SK-N-SH (cell line): ENCODE data around the gene GOLGA8B. TPM values are rescaled to one million over a fixed set of nuclear protein-coding genes. Genes with fewer than 3 reads are reported as not detected.

Source experiments
- CTCF ChIA-PET: fragments of 300-600, 350-600 bp; formaldehyde crosslinking; extraction: SDS; loops from one replicate; lab custom pipeline; 2021; lab: Yijun Ruan, JAX
- POLR2A ChIA-PET: fragments of 350-600 bp; sonication (Branson Sonifier 250); formaldehyde crosslinking; extraction: SDS; loops from one replicate; lab custom pipeline; 2020; ENCODE audit warnings: antibody characterized with exemption, inconsistent platforms; lab: Yijun Ruan, JAX
- DNase-seq: peaks from one replicate; pipeline ENCODE4 v3.0.0; 2012
- H2AFZ ChIP-seq: fragments of 200-600 bp; sonication (generic); 2 replicates; pipeline ENCODE4 v1.8.1; 2016; ENCODE audit warnings: antibody characterized with exemption, mild to moderate bottlenecking, low read depth
- H3F3A ChIP-seq: fragments of 200-600 bp; sonication (generic); replicated peaks from 2 replicates; pipeline ENCODE3; 2016; ENCODE audit warnings: antibody characterized with exemption, mild to moderate bottlenecking; ENCODE audit not compliant: insufficient read depth
- H3K27ac ChIP-seq, 2 experiments: fragments of 200-500 bp in 1 of 2; fragments of 200-600 bp in 1 of 2; sonication (Bioruptor generic) in 1 of 2; sonication (generic), shearing (Covaris generic) in 1 of 2; 2 replicates each; pipeline versions ENCODE4 v1.5.1 to v1.6.1; 2014 to 2016; ENCODE audit warnings: low read depth in 2 of 2, inconsistent platforms in 1 of 2, low read length in 1 of 2, mild to moderate bottlenecking in 1 of 2, mixed read lengths in 1 of 2
- H3K27me3 ChIP-seq: fragments of 200-600 bp; sonication (generic), shearing (Covaris generic); 2 replicates; pipeline ENCODE4 v1.6.1; 2016; ENCODE audit warnings: mixed run types; ENCODE audit not compliant: insufficient read depth
- H3K36me3 ChIP-seq, 2 experiments: fragments of 200-500 bp in 1 of 2; fragments of 200-600 bp in 1 of 2; sonication (Bioruptor generic) in 1 of 2; sonication (generic) in 1 of 2; replicated peaks in 1 of 2; 2 replicates each; pipeline versions ENCODE3 to v1.5.1; 2014 to 2016; ENCODE audit warnings: low read length in 1 of 2, mild to moderate bottlenecking in 1 of 2; ENCODE audit not compliant: insufficient read depth in 2 of 2, control insufficient read depth in 1 of 2
- H3K4me1 ChIP-seq, 2 experiments: fragments of 200-500 bp in 1 of 2; fragments of 200-600 bp in 1 of 2; sonication (Bioruptor generic) in 1 of 2; sonication (generic), shearing (Covaris generic) in 1 of 2; 2 replicates each; pipeline versions ENCODE4 v1.5.1 to v1.6.1; 2014 to 2016; ENCODE audit warnings: low read depth in 1 of 2, low read length in 1 of 2, mixed run types in 1 of 2; ENCODE audit not compliant: insufficient read depth in 2 of 2, control insufficient read depth in 1 of 2
- H3K4me2 ChIP-seq: fragments of 200-600 bp; sonication (generic), shearing (Covaris generic); 2 replicates; pipeline ENCODE4 v1.6.1; 2017; ENCODE audit warnings: mixed run types
- H3K4me3 ChIP-seq, 2 experiments: fragments of 200-500 bp in 1 of 2; fragments of 200-600 bp in 1 of 2; sonication (Bioruptor generic) in 1 of 2; sonication (generic), shearing (Covaris generic) in 1 of 2; 2 replicates each; pipeline versions ENCODE4 v1.5.1 to v1.8.1; 2014 to 2016; ENCODE audit warnings: low read depth in 2 of 2, inconsistent platforms in 1 of 2, low read length in 1 of 2, mild to moderate bottlenecking in 1 of 2, mixed read lengths in 1 of 2, moderate library complexity in 1 of 2
- H3K79me2 ChIP-seq: fragments of 200-600 bp; sonication (generic); 2 replicates; pipeline ENCODE4 v1.8.1; 2017; ENCODE audit warnings: mild to moderate bottlenecking; ENCODE audit not compliant: insufficient read depth
- H3K9ac ChIP-seq: fragments of 200-600 bp; sonication (generic); 2 replicates; pipeline ENCODE4 v1.6.1; 2017; ENCODE audit warnings: mixed run types
- H3K9me2 ChIP-seq: fragments of 200-600 bp; sonication (generic); 2 replicates; pipeline ENCODE4 v1.6.1; 2017; ENCODE audit warnings: mixed run types
- H3K9me3 ChIP-seq: fragments of 200-600 bp; sonication (generic); 2 replicates; pipeline ENCODE4 v1.6.1; 2017; ENCODE audit warnings: mixed run types, mild to moderate bottlenecking, moderate library complexity
- H4K20me1 ChIP-seq: fragments of 200-600 bp; sonication (generic); 2 replicates; pipeline ENCODE4 v1.6.1; 2017; ENCODE audit warnings: mild to moderate bottlenecking, mixed run types; ENCODE audit not compliant: insufficient read depth
- CHD2 ChIP-seq: fragments of 150-350 bp; IDR thresholded peaks from 2 replicates; pipeline ENCODE4 v1.6.1; 2018; ENCODE audit warnings: low read length; ENCODE audit not compliant: partially characterized antibody
- ELF1 ChIP-seq: IDR thresholded peaks from 2 replicates; pipeline ENCODE4 v1.4.0; 2012
- EP300 ChIP-seq, 2 experiments: IDR thresholded peaks; 2 replicates each; pipeline versions ENCODE4 v1.4.0 to v1.6.1; 2012; ENCODE audit warnings: borderline replicate concordance in 1 of 2, low read depth in 1 of 2, low read length in 1 of 2
- FOXJ3 ChIP-seq: sonication (generic); formaldehyde crosslinking; IDR thresholded peaks from 2 replicates; pipeline ENCODE4 v1.5.1; 2020; ENCODE audit warnings: mild to moderate bottlenecking, missing genetic modification reagents
- FOXM1 ChIP-seq: IDR thresholded peaks from 2 replicates; pipeline ENCODE4 v1.4.0; 2012; ENCODE audit warnings: low read depth, mild to moderate bottlenecking
- GABPA ChIP-seq: IDR thresholded peaks from 2 replicates; pipeline ENCODE4 v1.4.0; 2012; ENCODE audit warnings: low read depth, mild to moderate bottlenecking
- GATA2 ChIP-seq: sonication (generic); formaldehyde crosslinking; IDR thresholded peaks from 2 replicates; pipeline ENCODE4 v1.5.0; 2020; ENCODE audit warnings: mild to moderate bottlenecking, missing genetic modification reagents
- POLR2AphosphoS5 ChIP-seq: IDR thresholded peaks from 2 replicates; pipeline ENCODE4 v1.6.1; 2012; ENCODE audit warnings: low read depth, low read length
- RAD21 ChIP-seq: IDR thresholded peaks from 2 replicates; pipeline ENCODE4 v1.6.1; 2012; ENCODE audit warnings: mild to moderate bottlenecking, low read length
- RCOR1 ChIP-seq: fragments of 150-350 bp; IDR thresholded peaks from 2 replicates; pipeline ENCODE4 v1.6.1; 2017; ENCODE audit warnings: antibody characterized with exemption, low read length
- RFX5 ChIP-seq: IDR thresholded peaks from 2 replicates; pipeline ENCODE4 v1.6.1; 2012; ENCODE audit warnings: mild to moderate bottlenecking, improper control_type of control experiment, low read length
- YY1 ChIP-seq: IDR thresholded peaks from 2 replicates; pipeline ENCODE4 v1.4.0; 2012; ENCODE audit warnings: low read depth, mild to moderate bottlenecking
- WGBS: methylation state at CpG from one replicate; pipeline ENCODE4 v1.1.6; 2017; ENCODE audit warnings: low lambda C conversion rate; 5-methylcytosine and 5-hydroxymethylcytosine counted together
- polyA plus RNA-seq, 3 experiments: library from polyadenylated mRNA; depleted of rRNA; stranded (reverse); fragments of >200 nt; gene quantifications; 2 replicates each; pipeline ENCODE4 v1.2.3, GENCODE V29; 2012
- TF ChIP-seq, protein P1 (sequence below): IDR thresholded peaks from 2 replicates; pipeline ENCODE4 v1.4.0; 2012; ENCODE audit warnings: low read depth, borderline replicate concordance
- TF ChIP-seq, protein P2 (sequence below): fragments of 200-600 bp; sonication (generic); IDR thresholded peaks from 2 replicates; pipeline ENCODE4 v1.6.1; 2017; ENCODE audit warnings: antibody characterized with exemption, mild to moderate bottlenecking, moderate library complexity
- TF ChIP-seq, protein P3 (sequence below): IDR thresholded peaks from 2 replicates; pipeline ENCODE4; 2012

Gene GOLGA8B
- polyA plus RNA-seq, 1 of the 3 experiments (the other 2 are of a cell fraction) = 96.6 TPM

DNA sequence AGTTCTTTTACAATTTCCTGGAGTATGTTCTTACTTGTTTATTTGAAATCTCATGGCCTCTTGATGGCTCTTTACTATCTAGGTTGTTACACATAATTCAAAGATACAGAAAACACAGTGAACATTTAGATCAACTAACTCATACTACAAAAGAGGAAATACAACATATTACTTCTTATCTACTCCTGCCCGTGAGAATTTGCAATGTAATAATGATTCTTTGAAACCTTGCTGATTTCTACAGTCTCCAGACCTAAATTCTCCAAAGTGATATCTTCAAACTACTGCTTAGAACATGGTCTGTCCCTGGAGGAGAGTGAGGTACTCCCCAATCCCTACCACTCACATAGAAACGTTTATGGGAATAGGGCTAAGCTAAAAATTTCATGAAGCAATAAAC, 29.9 kb upstream of the GOLGA8B start (continued):
- no peak for TF ChIP-seq POLR2AphosphoS5
- TF ChIP-seq, protein P1, sequence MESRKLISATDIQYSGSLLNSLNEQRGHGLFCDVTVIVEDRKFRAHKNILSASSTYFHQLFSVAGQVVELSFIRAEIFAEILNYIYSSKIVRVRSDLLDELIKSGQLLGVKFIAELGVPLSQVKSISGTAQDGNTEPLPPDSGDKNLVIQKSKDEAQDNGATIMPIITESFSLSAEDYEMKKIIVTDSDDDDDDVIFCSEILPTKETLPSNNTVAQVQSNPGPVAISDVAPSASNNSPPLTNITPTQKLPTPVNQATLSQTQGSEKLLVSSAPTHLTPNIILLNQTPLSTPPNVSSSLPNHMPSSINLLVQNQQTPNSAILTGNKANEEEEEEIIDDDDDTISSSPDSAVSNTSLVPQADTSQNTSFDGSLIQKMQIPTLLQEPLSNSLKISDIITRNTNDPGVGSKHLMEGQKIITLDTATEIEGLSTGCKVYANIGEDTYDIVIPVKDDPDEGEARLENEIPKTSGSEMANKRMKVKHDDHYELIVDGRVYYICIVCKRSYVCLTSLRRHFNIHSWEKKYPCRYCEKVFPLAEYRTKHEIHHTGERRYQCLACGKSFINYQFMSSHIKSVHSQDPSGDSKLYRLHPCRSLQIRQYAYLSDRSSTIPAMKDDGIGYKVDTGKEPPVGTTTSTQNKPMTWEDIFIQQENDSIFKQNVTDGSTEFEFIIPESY = no peak
- TF ChIP-seq RAD21 = no peak
- no peak for TF ChIP-seq YY1

DNA sequence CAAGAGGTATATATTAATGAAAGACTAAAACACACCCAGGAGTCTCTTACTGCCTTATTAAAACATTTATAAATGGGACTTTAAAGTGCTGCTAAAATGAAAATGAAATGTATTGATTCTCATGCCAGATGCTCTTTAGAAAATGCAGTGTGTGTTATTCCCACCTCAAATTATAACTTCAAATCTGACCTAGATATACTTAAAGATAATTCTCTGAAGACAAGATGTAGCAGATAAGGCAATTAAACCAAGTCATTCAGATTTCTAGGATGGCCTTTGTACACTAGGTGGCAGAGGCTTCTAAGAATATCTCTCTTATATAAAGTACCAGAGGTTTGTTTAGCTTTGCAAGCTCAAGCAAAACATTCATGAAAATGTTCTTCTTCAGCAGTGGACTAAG, 26.9 kb upstream of the GOLGA8B start:
- Histone ChIP-seq H3K9me3 (no peaks in the 10 kb centered on the region), H3K27me3 (no peaks in the 10 kb centered on the region), H3K9me2 (no peaks in the 10 kb centered on the region), H3K4me3 (no peak overlapping the region), H3K79me2 (no peaks in the 10 kb centered on the region), H4K20me1 (no peaks in the 10 kb centered on the region), H3K9ac (no peak overlapping the region), H3K36me3 (no peaks in the 10 kb centered on the region), H3K4me1 (peaks cover 4 to 30% of the 10 kb centered on the region in 2 experiments; a peak in 2 of 4 replicates), H3F3A (no peaks in the 10 kb centered on the region), H2AFZ (no peak overlapping the region), H3K27ac (peak overlapping the region in 1 of 2 experiments; percentile 92; a peak in 2 of 4 replicates), H3K4me2 (no peak overlapping the region)
- POLR2A ChIA-PET = interaction anchor here (1.0 kb wide), 1 partner anchor 23 kb away, joined by 3 read pairs; no protein-coding TSS in a partner anchor
- no peak for TF ChIP-seq GABPA
- TF ChIP-seq, protein P2, sequence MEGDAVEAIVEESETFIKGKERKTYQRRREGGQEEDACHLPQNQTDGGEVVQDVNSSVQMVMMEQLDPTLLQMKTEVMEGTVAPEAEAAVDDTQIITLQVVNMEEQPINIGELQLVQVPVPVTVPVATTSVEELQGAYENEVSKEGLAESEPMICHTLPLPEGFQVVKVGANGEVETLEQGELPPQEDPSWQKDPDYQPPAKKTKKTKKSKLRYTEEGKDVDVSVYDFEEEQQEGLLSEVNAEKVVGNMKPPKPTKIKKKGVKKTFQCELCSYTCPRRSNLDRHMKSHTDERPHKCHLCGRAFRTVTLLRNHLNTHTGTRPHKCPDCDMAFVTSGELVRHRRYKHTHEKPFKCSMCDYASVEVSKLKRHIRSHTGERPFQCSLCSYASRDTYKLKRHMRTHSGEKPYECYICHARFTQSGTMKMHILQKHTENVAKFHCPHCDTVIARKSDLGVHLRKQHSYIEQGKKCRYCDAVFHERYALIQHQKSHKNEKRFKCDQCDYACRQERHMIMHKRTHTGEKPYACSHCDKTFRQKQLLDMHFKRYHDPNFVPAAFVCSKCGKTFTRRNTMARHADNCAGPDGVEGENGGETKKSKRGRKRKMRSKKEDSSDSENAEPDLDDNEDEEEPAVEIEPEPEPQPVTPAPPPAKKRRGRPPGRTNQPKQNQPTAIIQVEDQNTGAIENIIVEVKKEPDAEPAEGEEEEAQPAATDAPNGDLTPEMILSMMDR = peak; percentile 42
- TF ChIP-seq RAD21 = peak; percentile 40; the same call in 1 of the 2 replicates
- TF ChIP-seq GATA2 = peak; percentile 45; the same call in 1 of the 2 replicates
- CTCF ChIA-PET = interaction anchor here (0.5 to 3.2 kb wide), 9 partner anchors 8 to 310 kb away, joined by 3 to 26 read pairs (median 4); no protein-coding TSS in a partner anchor
- DNase-seq = no peak

DNA sequence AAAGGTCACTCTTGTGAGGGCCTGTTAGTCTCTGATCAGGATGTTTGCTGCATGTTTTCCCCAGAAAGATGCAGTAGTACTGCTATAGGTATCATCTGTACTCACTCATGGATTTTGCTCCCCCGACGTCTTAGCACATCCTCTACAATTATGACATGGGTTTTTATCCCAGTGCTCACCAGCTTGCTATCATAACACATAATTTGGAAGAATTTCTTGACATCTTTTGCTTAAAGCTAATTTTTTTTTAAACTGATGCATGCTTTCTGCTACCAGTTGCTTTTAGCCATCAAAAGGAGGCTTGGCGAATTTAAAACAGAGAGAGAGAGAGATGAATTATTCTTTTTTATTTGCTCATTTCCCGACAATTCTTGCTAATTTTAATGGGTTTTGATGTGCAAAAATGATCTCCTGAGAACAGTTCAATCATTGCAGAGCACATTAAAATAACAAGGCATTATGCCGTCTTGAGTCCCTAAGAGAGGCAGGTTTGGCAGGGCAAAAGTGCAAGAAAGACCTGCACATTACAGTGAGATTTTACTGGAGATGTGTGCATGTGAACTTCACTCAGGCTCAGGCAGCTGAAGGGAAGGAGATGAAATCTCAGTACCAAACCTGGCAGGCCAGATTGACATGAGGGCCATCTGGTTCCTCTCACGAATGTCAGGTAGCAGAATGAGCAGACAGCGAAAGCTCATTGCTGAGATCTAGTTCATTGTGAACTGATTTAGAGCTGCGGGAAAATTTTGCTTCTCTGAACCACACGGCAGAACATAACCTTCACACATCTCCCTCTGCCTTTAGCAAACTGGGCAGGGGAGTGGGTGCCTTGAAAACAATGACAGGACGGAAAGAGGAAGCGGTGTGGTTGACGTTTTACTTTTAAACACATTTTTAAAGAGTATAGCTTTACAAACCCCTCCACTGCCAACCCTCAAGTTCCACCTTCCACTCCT, 25.9 kb upstream of the GOLGA8B start:
- no peaks in the 10 kb centered on the region for H3K27me3 ChIP-seq
- no peaks in the 10 kb centered on the region for H3F3A ChIP-seq
- no peak for TF ChIP-seq RFX5
- TF ChIP-seq FOXM1 = no peak
- TF ChIP-seq EP300 (IDR thresholded peaks at IDR 0.05; ENCODE audit: borderline replicate concordance in 1 of 2, low read depth in 1 of 2, low read length in 1 of 2) = peak in 1 of 2 experiments; percentile 81; a peak in 2 of 4 replicates
- TF ChIP-seq CHD2 = peak; percentile 30
- TF ChIP-seq, protein P3, sequence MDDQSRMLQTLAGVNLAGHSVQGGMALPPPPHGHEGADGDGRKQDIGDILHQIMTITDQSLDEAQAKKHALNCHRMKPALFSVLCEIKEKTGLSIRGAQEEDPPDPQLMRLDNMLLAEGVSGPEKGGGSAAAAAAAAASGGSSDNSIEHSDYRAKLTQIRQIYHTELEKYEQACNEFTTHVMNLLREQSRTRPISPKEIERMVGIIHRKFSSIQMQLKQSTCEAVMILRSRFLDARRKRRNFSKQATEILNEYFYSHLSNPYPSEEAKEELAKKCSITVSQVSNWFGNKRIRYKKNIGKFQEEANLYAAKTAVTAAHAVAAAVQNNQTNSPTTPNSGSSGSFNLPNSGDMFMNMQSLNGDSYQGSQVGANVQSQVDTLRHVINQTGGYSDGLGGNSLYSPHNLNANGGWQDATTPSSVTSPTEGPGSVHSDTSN = 0 out of 2 replicates have a peak, but pooled peaks have one; percentile 22
- TF ChIP-seq RCOR1 = peak; percentile 34; the same call in 1 of the 2 replicates
- TF ChIP-seq FOXJ3 = 0 out of 2 replicates have a peak, but pooled peaks have one; percentile 28
- TF ChIP-seq ELF1 = no peak
- TF ChIP-seq GATA2 = peak; percentile 91
- no peak overlapping the region; a peak in 1 of 4 replicates for H3K4me3 ChIP-seq
- no peaks in the 10 kb centered on the region for H3K9me2 ChIP-seq
- POLR2A ChIA-PET = interaction anchor here (1.0 to 1.4 kb wide), 2 partner anchors 22 to 113 kb away, joined by 3 read pairs; no protein-coding TSS in a partner anchor
- H3K9ac ChIP-seq = no peak overlapping the region
- whole genome bisulfite sequencing = 35% methylated on average over 12 of the region's 12 CpGs
- no peaks in the 10 kb centered on the region for H3K79me2 ChIP-seq
- H3K4me1 ChIP-seq = peaks cover 4 to 30% of the 10 kb centered on the region in 2 experiments; a peak in 2 of 4 replicates
- no peaks in the 10 kb centered on the region for H4K20me1 ChIP-seq
- no peak overlapping the region for H2AFZ ChIP-seq
- DNase-seq = no peak
- peak overlapping the region in 1 of 2 experiments; percentile 92; a peak in 2 of 4 replicates for H3K27ac ChIP-seq
- no peaks in the 10 kb centered on the region for H3K9me3 ChIP-seq
- H3K36me3 ChIP-seq = no peaks in the 10 kb centered on the region
- CTCF ChIA-PET = interaction anchor here (1.0 to 3.2 kb wide), 6 partner anchors 9 to 311 kb away, joined by 3 to 26 read pairs (median 4); no protein-coding TSS in a partner anchor
- no peak overlapping the region for H3K4me2 ChIP-seq
